ENCODE results near the gene HCN4. TPM values are rescaled to one million over a fixed set of nuclear protein-coding genes. Genes with fewer than 3 reads are reported as not detected.

HCN4 gene
- total RNA-seq, 1 experiment from 2014 or later = 0.29 TPM

DNA sequence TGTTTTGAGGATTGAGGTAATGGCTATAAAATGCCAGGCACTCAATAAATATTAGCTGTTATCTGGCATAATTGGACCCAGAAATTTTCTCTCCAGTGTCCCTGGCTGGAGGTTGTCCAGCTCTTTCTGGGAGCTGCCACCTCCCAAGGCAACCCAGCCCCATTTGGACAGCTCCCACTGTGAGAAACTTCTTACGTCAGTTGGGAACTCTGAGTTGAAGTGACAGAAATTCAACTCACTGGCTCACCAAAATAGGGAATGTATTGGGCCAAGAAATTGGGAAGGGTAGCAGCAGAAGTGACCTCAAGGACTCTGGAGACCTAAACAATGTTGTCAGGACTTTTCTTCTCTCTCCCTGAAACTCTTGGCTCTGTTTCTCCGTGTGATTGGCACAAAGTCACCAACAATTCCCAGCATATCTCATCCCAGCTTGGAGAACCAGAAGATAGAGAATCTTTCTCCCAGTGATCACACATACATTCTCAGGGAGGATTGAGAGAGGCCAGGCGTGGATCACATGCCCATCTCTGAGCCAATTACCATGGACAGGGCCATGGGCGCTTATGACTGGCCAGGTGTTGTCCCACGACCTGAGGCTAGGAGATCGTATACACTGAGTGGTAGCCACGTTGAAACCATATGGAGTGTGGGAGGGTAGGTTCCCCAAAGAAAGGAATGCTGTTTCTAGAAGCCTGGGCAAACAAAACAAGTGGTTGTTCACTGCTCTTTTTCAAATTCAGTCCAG, 22.5 kb upstream of the HCN4 start:
- no peaks in the 10 kb centered on the region for H3K36me3 Mint-ChIP-seq (ENCODE audit: insufficient read depth, unreplicated experiment)
- H3K4me3 Mint-ChIP-seq (ENCODE audit: unreplicated experiment) = no peak overlapping the region
- BruUV-seq (replicated peaks) = no TSS peak
- ChIA-PET CTCF (interaction anchor here (1.6 kb wide), 1 partner anchor 309 kb away, joined by 3 read pairs; no protein-coding TSS in a partner anchor), POLR2A (no interaction called here)
- H3K4me1 Mint-ChIP-seq (ENCODE audit: low read depth, unreplicated experiment) = peaks cover 21% of the 10 kb centered on the region
- peaks cover 4% of the 10 kb centered on the region for H3K27me3 Mint-ChIP-seq (ENCODE audit: insufficient read depth, unreplicated experiment)
- H3K9me3 ChIP-seq = no peaks in the 10 kb centered on the region; the same call in 1 of the 2 replicates
- H3K4me3 ChIP-seq (ENCODE audit: low read depth, low read length) = no peak overlapping the region
- peak in 1 of 2 experiments; percentile 4 for DNase-seq
- no peaks in the 10 kb centered on the region for H3K36me3 ChIP-seq (ENCODE audit: control insufficient read depth, insufficient read depth, low read length)
- H3K27me3 ChIP-seq (replicated peaks; ENCODE audit: control insufficient read depth, insufficient read depth, low read length) = no peaks in the 10 kb centered on the region
- TF ChIP-seq, protein P1, sequence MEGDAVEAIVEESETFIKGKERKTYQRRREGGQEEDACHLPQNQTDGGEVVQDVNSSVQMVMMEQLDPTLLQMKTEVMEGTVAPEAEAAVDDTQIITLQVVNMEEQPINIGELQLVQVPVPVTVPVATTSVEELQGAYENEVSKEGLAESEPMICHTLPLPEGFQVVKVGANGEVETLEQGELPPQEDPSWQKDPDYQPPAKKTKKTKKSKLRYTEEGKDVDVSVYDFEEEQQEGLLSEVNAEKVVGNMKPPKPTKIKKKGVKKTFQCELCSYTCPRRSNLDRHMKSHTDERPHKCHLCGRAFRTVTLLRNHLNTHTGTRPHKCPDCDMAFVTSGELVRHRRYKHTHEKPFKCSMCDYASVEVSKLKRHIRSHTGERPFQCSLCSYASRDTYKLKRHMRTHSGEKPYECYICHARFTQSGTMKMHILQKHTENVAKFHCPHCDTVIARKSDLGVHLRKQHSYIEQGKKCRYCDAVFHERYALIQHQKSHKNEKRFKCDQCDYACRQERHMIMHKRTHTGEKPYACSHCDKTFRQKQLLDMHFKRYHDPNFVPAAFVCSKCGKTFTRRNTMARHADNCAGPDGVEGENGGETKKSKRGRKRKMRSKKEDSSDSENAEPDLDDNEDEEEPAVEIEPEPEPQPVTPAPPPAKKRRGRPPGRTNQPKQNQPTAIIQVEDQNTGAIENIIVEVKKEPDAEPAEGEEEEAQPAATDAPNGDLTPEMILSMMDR (IDR thresholded peaks at IDR 0.05; ENCODE audit: insufficient read depth in 1 of 2, low read depth in 1 of 2, low read length in 1 of 2, severe bottlenecking in 1 of 2, unreplicated experiment in 1 of 2) = no peak
- H3K4me1 ChIP-seq = peaks cover 42% of the 10 kb centered on the region
- peaks cover 8% of the 10 kb centered on the region for H3K9me3 Mint-ChIP-seq (ENCODE audit: unreplicated experiment)
- intact Hi-C loops (cut with micrococcal nuclease; ENCODE audit: unreplicated experiment) = loop anchor here (10.0 kb wide), 1 partner anchor 66 kb away; no protein-coding TSS in a partner anchor
- no peak overlapping the region for H3K27ac Mint-ChIP-seq (ENCODE audit: unreplicated experiment)

DNA sequence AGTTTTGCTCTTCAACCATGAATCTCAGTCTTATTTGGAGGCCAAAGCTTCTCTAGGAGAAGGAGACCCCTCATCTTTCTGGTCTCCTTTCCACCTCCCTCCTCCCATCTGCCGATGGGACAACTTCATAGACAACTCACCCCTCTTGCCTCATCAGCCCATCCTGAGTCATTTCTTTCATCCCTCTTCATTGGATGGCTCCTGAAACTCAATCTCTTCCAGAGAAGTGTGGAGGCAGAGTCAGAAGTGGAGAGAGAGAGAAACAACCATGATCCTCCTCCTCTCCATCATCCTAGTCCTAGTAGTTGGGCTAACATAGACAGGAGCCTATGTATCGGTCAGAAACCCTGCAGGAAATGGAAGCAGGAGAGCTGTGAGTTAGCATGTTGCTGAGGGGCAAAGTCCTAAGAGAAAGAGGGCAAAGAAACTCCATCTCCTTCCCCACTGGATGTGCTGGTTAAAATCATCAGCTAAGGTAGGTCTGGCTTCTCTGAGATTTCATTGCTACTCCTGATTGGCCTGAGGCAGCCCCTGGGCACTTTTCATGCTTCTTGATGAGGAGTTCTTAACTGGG, 21.3 kb upstream of the HCN4 start:
- Mint-ChIP-seq H3K9me3 (ENCODE audit: unreplicated experiment) (peaks cover 8% of the 10 kb centered on the region), H3K36me3 (ENCODE audit: insufficient read depth, unreplicated experiment) (no peaks in the 10 kb centered on the region), H3K27me3 (ENCODE audit: insufficient read depth, unreplicated experiment) (peaks cover 2% of the 10 kb centered on the region), H3K4me3 (ENCODE audit: unreplicated experiment) (no peak overlapping the region), H3K4me1 (ENCODE audit: low read depth, unreplicated experiment) (peaks cover 21% of the 10 kb centered on the region), H3K27ac (ENCODE audit: unreplicated experiment) (peak overlapping the region; percentile 74)
- H3K27me3 ChIP-seq (replicated peaks; ENCODE audit: control insufficient read depth, insufficient read depth, low read length) = no peaks in the 10 kb centered on the region
- TF ChIP-seq, protein P1 (IDR thresholded peaks at IDR 0.05; ENCODE audit: insufficient read depth in 1 of 2, low read depth in 1 of 2, low read length in 1 of 2, severe bottlenecking in 1 of 2, unreplicated experiment in 1 of 2) = no peak
- no peaks in the 10 kb centered on the region; the same call in 1 of the 2 replicates for H3K9me3 ChIP-seq
- BruUV-seq (replicated peaks) = no TSS peak
- DNase-seq = peak in 1 of 2 experiments; percentile 1
- H3K4me3 ChIP-seq (ENCODE audit: low read depth, low read length) = no peak overlapping the region
- H3K36me3 ChIP-seq (ENCODE audit: control insufficient read depth, insufficient read depth, low read length) = no peaks in the 10 kb centered on the region
- CTCF ChIA-PET = interaction anchor here (1.6 kb wide), 1 partner anchor 310 kb away, joined by 3 read pairs; no protein-coding TSS in a partner anchor
- POLR2A ChIA-PET = no interaction called here
- peaks cover 42% of the 10 kb centered on the region for H3K4me1 ChIP-seq
- intact Hi-C loops (cut with micrococcal nuclease; ENCODE audit: unreplicated experiment) = loop anchor here (10.0 kb wide), 1 partner anchor 65 kb away; no protein-coding TSS in a partner anchor

DNA sequence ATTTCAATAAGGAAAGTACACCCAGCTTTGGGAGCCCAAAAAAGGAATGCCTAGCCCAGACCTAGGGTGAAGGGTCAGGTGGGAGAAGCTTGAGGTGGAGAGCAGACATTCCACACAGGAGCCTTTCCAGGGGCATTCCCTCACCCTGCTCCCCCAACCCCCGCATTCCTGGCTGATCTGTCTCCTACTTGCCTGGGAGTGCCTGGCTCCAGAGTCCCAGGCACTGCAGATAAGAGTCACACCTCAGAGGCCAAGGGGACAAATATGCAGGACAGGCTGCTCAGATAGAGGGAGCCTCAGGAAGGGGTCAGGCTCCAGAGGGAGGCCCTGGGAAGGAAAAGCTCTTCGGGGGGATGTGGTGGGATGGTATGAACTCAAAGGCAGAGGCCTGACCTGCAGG, 20.8 kb upstream of the HCN4 start:
- peaks cover 42% of the 10 kb centered on the region for H3K4me1 ChIP-seq
- H3K9me3 ChIP-seq = no peaks in the 10 kb centered on the region; the same call in 1 of the 2 replicates
- DNase-seq = peak; percentile 51 to 89
- Mint-ChIP-seq H3K9me3 (ENCODE audit: unreplicated experiment) (peaks cover 8% of the 10 kb centered on the region), H3K4me3 (ENCODE audit: unreplicated experiment) (no peak overlapping the region), H3K36me3 (ENCODE audit: insufficient read depth, unreplicated experiment) (no peaks in the 10 kb centered on the region), H3K27me3 (ENCODE audit: insufficient read depth, unreplicated experiment) (peaks cover 4% of the 10 kb centered on the region), H3K27ac (ENCODE audit: unreplicated experiment) (peak overlapping the region; percentile 74), H3K4me1 (ENCODE audit: low read depth, unreplicated experiment) (peaks cover 21% of the 10 kb centered on the region)
- POLR2A ChIA-PET = no interaction called here
- no peak overlapping the region for H3K4me3 ChIP-seq (ENCODE audit: low read depth, low read length)
- intact Hi-C loops (cut with micrococcal nuclease; ENCODE audit: unreplicated experiment) = no loop called here
- H3K36me3 ChIP-seq (ENCODE audit: control insufficient read depth, insufficient read depth, low read length) = no peaks in the 10 kb centered on the region
- CTCF ChIA-PET = interaction anchor here (1.6 kb wide), 1 partner anchor 310 kb away, joined by 3 read pairs; no protein-coding TSS in a partner anchor
- no TSS peak for BruUV-seq (replicated peaks)
- TF ChIP-seq, protein P1 (IDR thresholded peaks at IDR 0.05; ENCODE audit: insufficient read depth in 1 of 2, low read depth in 1 of 2, low read length in 1 of 2, severe bottlenecking in 1 of 2, unreplicated experiment in 1 of 2) = no peak
- H3K27me3 ChIP-seq (replicated peaks; ENCODE audit: control insufficient read depth, insufficient read depth, low read length) = no peaks in the 10 kb centered on the region
